H1 (cell line): ENCODE results near the gene RILP. TPM values are rescaled to one million over a fixed set of nuclear protein-coding genes. Genes with fewer than 3 reads are reported as not detected.

Experiments used
- CTCF ChIA-PET: fragments of 300-600 bp; sonication (Branson Sonifier 250); formaldehyde crosslinking; loops from one replicate; lab custom pipeline; 2021; ENCODE audit not compliant: partially characterized antibody; lab: Charles Lee
- POLR2A ChIA-PET: fragments of 300-600 bp; sonication (Branson Sonifier 250); formaldehyde crosslinking; loops from one replicate; lab custom pipeline; 2021; ENCODE audit warnings: inconsistent platforms; ENCODE audit not compliant: partially characterized antibody; lab: Charles Lee
- DNase-seq, 2 experiments: peaks; one replicate each; pipeline versions ENCODE4 v3.0.0 to v3.0.0-alpha.2; 2010 to 2022; ENCODE audit warnings: low spot score in 2 of 2, low read depth in 1 of 2, mixed read lengths in 1 of 2
- FAIRE-seq: peaks from 2 replicates; lab custom pipeline; 2011; peaks lifted over from hg19 to GRCh38; lab: Jason Lieb, UNC
- H2AFZ ChIP-seq: 2 replicates; pipeline ENCODE4 v1.8.1; 2012; ENCODE audit warnings: low read length, inconsistent platforms
- H2AK5ac ChIP-seq: 2 replicates; pipeline ENCODE4 v1.6.1; 2013; ENCODE audit warnings: low read depth, low read length
- H2BK120ac ChIP-seq: replicated peaks from 2 replicates; pipeline ENCODE3; 2013; ENCODE audit warnings: low read depth, low read length, inconsistent platforms
- H2BK12ac ChIP-seq: 2 replicates; pipeline ENCODE4 v1.6.1; 2013; ENCODE audit warnings: low read depth, low read length
- H2BK15ac ChIP-seq: 2 replicates; pipeline ENCODE4 v1.6.1; 2013; ENCODE audit warnings: low read length
- H2BK20ac ChIP-seq: 2 replicates; pipeline ENCODE4 v1.6.1; 2013; ENCODE audit warnings: low read length
- H2BK5ac ChIP-seq: 2 replicates; pipeline ENCODE4 v1.6.1; 2013; ENCODE audit warnings: low read depth, low read length
- H3K14ac ChIP-seq: 2 replicates; pipeline ENCODE4 v1.6.1; 2013; ENCODE audit warnings: inconsistent platforms; ENCODE audit not compliant: insufficient read length
- H3K18ac ChIP-seq: 2 replicates; pipeline ENCODE4 v1.6.1; 2013; ENCODE audit warnings: low read length; ENCODE audit errors: extremely low read depth
- H3K23ac ChIP-seq: 2 replicates; pipeline ENCODE4 v1.6.1; 2013; ENCODE audit warnings: inconsistent platforms; ENCODE audit not compliant: insufficient read length
- H3K23me2 ChIP-seq: 2 replicates; pipeline ENCODE4 v1.6.1; 2013; ENCODE audit warnings: low read depth, low read length
- H3K27ac ChIP-seq: 2 replicates; pipeline ENCODE4 v1.6.1; 2011; ENCODE audit warnings: low read depth, low read length, inconsistent platforms
- H3K27me3 ChIP-seq, 4 experiments: replicated peaks in 1 of 4; 1 replicate in 1 of 4; 2 replicates in 3 of 4; pipeline versions ENCODE4 v1.6.1 to v1.8.1; 2011 to 2013; ENCODE audit warnings: low read length in 3 of 4, mild to moderate bottlenecking in 3 of 4, inconsistent platforms in 2 of 4, mixed read lengths in 2 of 4, moderate library complexity in 1 of 4; ENCODE audit not compliant: control insufficient read depth in 3 of 4, insufficient read depth in 3 of 4; ENCODE audit errors: extremely low read depth in 1 of 4
- H3K36me3 ChIP-seq, 4 experiments: 2 replicates each; pipeline versions ENCODE4 v1.6.1 to v1.8.1; 2011 to 2013; ENCODE audit warnings: mild to moderate bottlenecking in 4 of 4, low read length in 3 of 4, moderate library complexity in 2 of 4, control low read depth in 1 of 4, inconsistent platforms in 1 of 4; ENCODE audit not compliant: insufficient read depth in 4 of 4, control insufficient read depth in 2 of 4
- H3K4ac ChIP-seq: replicated peaks from 2 replicates; pipeline ENCODE3; 2013; ENCODE audit warnings: low read length, low read depth, mixed read lengths, inconsistent platforms; ENCODE audit not compliant: insufficient read length
- H3K4me1 ChIP-seq, 4 experiments: replicated peaks in 1 of 4; 1 replicate in 1 of 4; 2 replicates in 3 of 4; pipeline versions ENCODE4 v1.6.1 to v1.8.1; 2011 to 2013; ENCODE audit warnings: low read length in 3 of 4, inconsistent platforms in 2 of 4, mixed read lengths in 1 of 4; ENCODE audit not compliant: insufficient read depth in 4 of 4, control insufficient read depth in 3 of 4
- H3K4me2 ChIP-seq, 2 experiments: 2 replicates each; pipeline versions ENCODE4 v1.6.1 to v1.8.1; 2011 to 2013; ENCODE audit warnings: low read depth in 2 of 2, low read length in 2 of 2, control low read depth in 1 of 2, inconsistent platforms in 1 of 2, mild to moderate bottlenecking in 1 of 2; ENCODE audit not compliant: insufficient read depth in 1 of 2
- H3K4me3 ChIP-seq, 4 experiments: fragments of 200-600, 300-600 bp in 1 of 4; sonication (generic), shearing (Covaris generic), sonication (Bioruptor Twin) in 1 of 4; 2 replicates each; pipeline versions ENCODE4 v1.5.1 to v1.8.1; 2011 to 2016; ENCODE audit warnings: low read length in 4 of 4, low read depth in 3 of 4, control low read depth in 2 of 4, inconsistent platforms in 2 of 4, mild to moderate bottlenecking in 2 of 4, mixed read lengths in 1 of 4, moderate library complexity in 1 of 4; ENCODE audit not compliant: insufficient read depth in 2 of 4; ENCODE audit errors: extremely low read depth in 1 of 4
- H3K56ac ChIP-seq: replicated peaks from 2 replicates; pipeline ENCODE3; 2013; ENCODE audit warnings: low read depth, mild to moderate bottlenecking, mixed read lengths, low read length, inconsistent platforms; ENCODE audit not compliant: insufficient read length
- H3K79me1 ChIP-seq: 2 replicates; pipeline ENCODE4 v1.6.1; 2013; ENCODE audit warnings: low read depth, low read length, control low read depth
- H3K79me2 ChIP-seq, 2 experiments: 2 replicates each; pipeline versions ENCODE4 v1.6.1 to v1.8.1; 2012 to 2013; ENCODE audit warnings: low read length in 2 of 2, mild to moderate bottlenecking in 2 of 2, inconsistent platforms in 1 of 2; ENCODE audit not compliant: insufficient read depth in 2 of 2, control insufficient read depth in 1 of 2
- H3K9ac ChIP-seq, 4 experiments: replicated peaks in 1 of 4; 1 replicate in 1 of 4; 2 replicates in 3 of 4; pipeline versions ENCODE4 v1.6.1 to v1.8.1; 2011 to 2013; ENCODE audit warnings: low read depth in 3 of 4, low read length in 3 of 4, control low read depth in 2 of 4, mild to moderate bottlenecking in 2 of 4, moderate library complexity in 2 of 4, inconsistent platforms in 1 of 4; ENCODE audit errors: extremely low read depth in 1 of 4
- H3K9me3 ChIP-seq, 2 experiments: 2 replicates each; pipeline versions ENCODE4 v1.6.1 to v1.8.1; 2012 to 2013; ENCODE audit warnings: mild to moderate bottlenecking in 2 of 2, moderate library complexity in 2 of 2, control low read depth in 1 of 2, inconsistent platforms in 1 of 2, low read depth in 1 of 2, low read length in 1 of 2, mixed read lengths in 1 of 2; ENCODE audit not compliant: insufficient read depth in 2 of 2
- H4K20me1 ChIP-seq, 2 experiments: replicated peaks in 1 of 2; 2 replicates each; pipeline versions ENCODE3 to v1.8.1; 2011 to 2013; ENCODE audit warnings: inconsistent platforms in 2 of 2, low read length in 2 of 2, mild to moderate bottlenecking in 1 of 2; ENCODE audit not compliant: insufficient read depth in 2 of 2, control insufficient read depth in 1 of 2
- H4K5ac ChIP-seq: 2 replicates; pipeline ENCODE4 v1.6.1; 2013; ENCODE audit warnings: low read length, low read depth, mixed read lengths, inconsistent platforms; ENCODE audit not compliant: insufficient read length
- H4K8ac ChIP-seq: 2 replicates; pipeline ENCODE4 v1.8.0; 2013; ENCODE audit warnings: mild to moderate bottlenecking, moderate library complexity, low read length, inconsistent platforms; ENCODE audit not compliant: insufficient read depth; ENCODE audit errors: extremely low read depth
- H4K91ac ChIP-seq: replicated peaks from 2 replicates; pipeline ENCODE3; 2013; ENCODE audit warnings: low read length, mixed read lengths, inconsistent platforms; ENCODE audit not compliant: insufficient read length
- BRCA1 ChIP-seq: IDR thresholded peaks from 2 replicates; pipeline ENCODE4 v1.6.1; 2012; ENCODE audit warnings: low read depth, low read length, improper control_type of control experiment
- CBX5 ChIP-seq: fragments of 300-800, 300-1000 bp; sonication (generic); IDR thresholded peaks from 2 replicates; pipeline ENCODE4 v1.7.1; 2016; ENCODE audit warnings: antibody characterized with exemption, low read length, low read depth
- EP300 ChIP-seq, 2 experiments: IDR thresholded peaks; 1 replicate in 1 of 2; 2 replicates in 1 of 2; pipeline ENCODE4 v1.6.1; 2011 to 2012; ENCODE audit warnings: low read depth in 2 of 2, low read length in 2 of 2, mild to moderate bottlenecking in 2 of 2, borderline replicate concordance in 1 of 2, inconsistent platforms in 1 of 2, moderate library complexity in 1 of 2
- EZH2 ChIP-seq: fragments of 200-600 bp; sonication (generic); IDR thresholded peaks from 2 replicates; pipeline ENCODE4 v1.7.1; 2012; ENCODE audit warnings: low read depth, mild to moderate bottlenecking, moderate library complexity, low read length, inconsistent platforms; ENCODE audit not compliant: severe bottlenecking
- KDM4A ChIP-seq: IDR thresholded peaks from one replicate; pipeline ENCODE4 v1.7.1; 2012; ENCODE audit warnings: low read depth, mild to moderate bottlenecking, moderate library complexity, low read length, inconsistent platforms; ENCODE audit not compliant: severe bottlenecking
- MAFK ChIP-seq: IDR thresholded peaks from 2 replicates; pipeline ENCODE4 v1.6.1; 2012; ENCODE audit warnings: low read depth, mild to moderate bottlenecking, improper control_type of control experiment, low read length
- POLR2AphosphoS5 ChIP-seq: IDR thresholded peaks from 2 replicates; pipeline ENCODE4 v1.6.1; 2011; ENCODE audit warnings: low read depth, low read length
- RBBP5 ChIP-seq: IDR thresholded peaks from 2 replicates; pipeline ENCODE4 v1.7.1; 2012; ENCODE audit warnings: low read depth, mild to moderate bottlenecking, inconsistent platforms, low read length, moderate library complexity, borderline replicate concordance
- SIN3A ChIP-seq, 2 experiments: IDR thresholded peaks in 1 of 2; conservative IDR thresholded peaks in 1 of 2; 2 replicates each; pipeline ENCODE4 v1.6.1; 2011 to 2012; ENCODE audit warnings: low read length in 2 of 2, improper control_type of control experiment in 1 of 2, low read depth in 1 of 2, mild to moderate bottlenecking in 1 of 2
- SUZ12 ChIP-seq: fragments of 200-600 bp; sonication (generic); IDR thresholded peaks from 2 replicates; pipeline ENCODE4 v1.6.1; 2012; ENCODE audit warnings: mild to moderate bottlenecking, inconsistent platforms, low read length, moderate library complexity, mixed read lengths
- TAF7 ChIP-seq: optimal IDR thresholded peaks from 2 replicates; pipeline ENCODE3; 2011; ENCODE audit warnings: low read depth, mild to moderate bottlenecking, inconsistent platforms, low read length, moderate library complexity, borderline replicate concordance
- USF2 ChIP-seq: IDR thresholded peaks from 2 replicates; pipeline ENCODE4 v1.6.1; 2011; ENCODE audit warnings: low read length, improper control_type of control experiment
- WGBS, 2 experiments: shearing (Covaris generic) in 1 of 2; methylation state at CpG; one replicate each; pipeline versions ENCODE4 v1.1.6 to v1.1.7; 2013 to 2015; ENCODE audit warnings: low lambda C conversion rate in 2 of 2, mixed read lengths in 2 of 2, inconsistent platforms in 1 of 2, low coverage in 1 of 2, missing lambda C conversion rate in 1 of 2; ENCODE audit not compliant: insufficient replicate concordance in 2 of 2, insufficient coverage in 1 of 2, insufficient read length in 1 of 2; ENCODE audit errors: extremely low coverage in 1 of 2, missing lambda C conversion rate in 1 of 2; 5-methylcytosine and 5-hydroxymethylcytosine counted together
- polyA plus RNA-seq, 7 experiments: library from polyadenylated mRNA; depleted of rRNA in 3 of 7; stranded (reverse) in 5 of 7; unstranded in 2 of 7; fragments of >200 nt in 5 of 7; fragments of 200-250 nt in 2 of 7; gene quantifications; 1 replicate in 5 of 7; 2 replicates in 1 of 7; 4 replicates in 1 of 7; pipeline versions ENCODE4 v1.2.1 to v1.2.3, GENCODE V29; 2011 to 2013; ENCODE audit warnings: missing spikeins in 2 of 7, mixed read lengths in 2 of 7
- total RNA-seq: library from RNA; stranded (reverse); fragmentation: NEBNext Ultra II Directional; extraction: Animal tissue kit (Norgen Biotek cat#: 25700); gene quantifications from 2 replicates; pipeline ENCODE4 v1.2.1, GENCODE V29; 2021

RILP gene
- total and polyA plus RNA-seq, 2 of the 8 experiments (the other 6 are each of a cell fraction or from before 2014, with no cell fraction given), result 6.8 to 7.2 TPM

- 79% methylated on average over 13 of the region's 13 CpGs; no CpG with 5 or more reads in 1 of the 2 experiments for WGBS, 2 experiments
- DNase-seq (no peak), FAIRE-seq (no peak)
- no peaks in the 10 kb centered on the region for H3K9me3 ChIP-seq
- H4K20me1 ChIP-seq, result no peaks in the 10 kb centered on the region
- no peak overlapping the region for H3K56ac ChIP-seq
- POLR2A ChIA-PET, result interaction anchor here (1.4 to 2.5 kb wide), 2 partner anchors 10 to 47 kb away, joined by 4 to 7 read pairs; no protein-coding TSS in a partner anchor
- H3K36me3 ChIP-seq, result no peaks in the 10 kb centered on the region
- no peak overlapping the region for H3K4me2 ChIP-seq
- CTCF ChIA-PET, result interaction anchor here (1.5 to 1.6 kb wide), 2 partner anchors 8 to 88 kb away, joined by 3 to 4 read pairs; no protein-coding TSS in a partner anchor
- H3K23ac ChIP-seq, result no peak overlapping the region
- no peak overlapping the region for H4K8ac ChIP-seq
- H2BK15ac ChIP-seq, result no peak overlapping the region
- H3K79me1 ChIP-seq, result no peaks in the 10 kb centered on the region; the same call in 1 of the 2 replicates
- H2BK20ac ChIP-seq, result no peak overlapping the region
- no peak overlapping the region for H3K9ac ChIP-seq
- H3K27ac ChIP-seq, result no peak overlapping the region
- no peak overlapping the region for H2AK5ac ChIP-seq
- no peak overlapping the region for H3K4me3 ChIP-seq
- H3K79me2 ChIP-seq, result no peaks in the 10 kb centered on the region
- H3K18ac ChIP-seq, result no peak overlapping the region
- no peaks in the 10 kb centered on the region for H3K27me3 ChIP-seq
- peaks cover 0 to 4% (median 0%) of the 10 kb centered on the region in 4 experiments; a peak in 3 of 7 replicates for H3K4me1 ChIP-seq
- no peak overlapping the region for H2BK5ac ChIP-seq
- H2BK120ac ChIP-seq, result no peak overlapping the region
- H4K5ac ChIP-seq, result no peak overlapping the region
- H3K23me2 ChIP-seq, result no peaks in the 10 kb centered on the region
- no peak overlapping the region for H3K4ac ChIP-seq
- no peak overlapping the region for H4K91ac ChIP-seq
- no peak overlapping the region; the same call in 1 of the 2 replicates for H2AFZ ChIP-seq
- no peak overlapping the region for H3K14ac ChIP-seq
- no peak overlapping the region for H2BK12ac ChIP-seq
- TF ChIP-seq KDM4A, result no peak
- no peak for TF ChIP-seq EP300 (IDR thresholded peaks at IDR 0.05; ENCODE audit: borderline replicate concordance in 1 of 2, low read depth in 2 of 2, low read length in 2 of 2)
- no peak for TF ChIP-seq SUZ12
- no peak for TF ChIP-seq USF2
- TF ChIP-seq EZH2, result no peak
- no peak for TF ChIP-seq SIN3A (conservative IDR thresholded peaks at IDR 0.05 in 1 of 2, IDR thresholded peaks at IDR 0.05 in 1 of 2; ENCODE audit: low read depth in 1 of 2, low read length in 2 of 2)
- TF ChIP-seq MAFK, result no peak
- no peak for TF ChIP-seq RBBP5
- TF ChIP-seq CBX5, result no peak
- no peak for TF ChIP-seq BRCA1
- TF ChIP-seq POLR2AphosphoS5, result no peak
- no peak for TF ChIP-seq TAF7
Measured at GRCh38 chr17:1620486-1620885, 29.2 kb downstream of the RILP start.
